Measurements from ENCODE around the gene LINC00237.

Gene LINC00237

DNA sequence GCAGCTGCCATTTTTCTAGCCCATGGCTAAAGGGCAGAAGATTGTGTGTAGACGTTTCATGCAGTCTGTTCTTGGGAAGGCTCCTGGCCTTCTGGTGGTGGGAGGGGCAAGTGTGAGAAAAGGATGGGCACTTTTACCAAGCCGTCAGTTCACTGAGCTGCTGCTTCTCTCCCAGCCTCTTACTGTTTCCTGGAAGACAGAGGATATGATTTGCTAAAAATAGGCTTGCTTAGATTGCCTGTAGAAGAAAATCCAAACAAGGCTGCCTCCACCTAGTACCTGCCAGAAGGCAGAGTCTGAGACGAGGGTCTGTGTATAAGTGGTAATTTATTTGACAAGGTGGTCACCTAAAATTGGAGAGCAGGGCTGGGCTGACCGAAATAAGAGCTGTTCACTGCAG is 27.2 kb upstream of the LINC00237 start:
- H3K27ac ChIP-seq (replicated peaks), result no peak overlapping the region
- no peak for DNase-seq (ENCODE audit: low read depth in 1 of 2, low spot score in 1 of 2)
- TF ChIP-seq POLR2AphosphoS5 (IDR thresholded peaks at IDR 0.05; ENCODE audit: low read depth) (no peak), SPI1 (IDR thresholded peaks at IDR 0.05; ENCODE audit: borderline replicate concordance, low read depth) (no peak), GABPA (IDR thresholded peaks at IDR 0.05; ENCODE audit: low read depth) (no peak)
- TF ChIP-seq, protein P1, sequence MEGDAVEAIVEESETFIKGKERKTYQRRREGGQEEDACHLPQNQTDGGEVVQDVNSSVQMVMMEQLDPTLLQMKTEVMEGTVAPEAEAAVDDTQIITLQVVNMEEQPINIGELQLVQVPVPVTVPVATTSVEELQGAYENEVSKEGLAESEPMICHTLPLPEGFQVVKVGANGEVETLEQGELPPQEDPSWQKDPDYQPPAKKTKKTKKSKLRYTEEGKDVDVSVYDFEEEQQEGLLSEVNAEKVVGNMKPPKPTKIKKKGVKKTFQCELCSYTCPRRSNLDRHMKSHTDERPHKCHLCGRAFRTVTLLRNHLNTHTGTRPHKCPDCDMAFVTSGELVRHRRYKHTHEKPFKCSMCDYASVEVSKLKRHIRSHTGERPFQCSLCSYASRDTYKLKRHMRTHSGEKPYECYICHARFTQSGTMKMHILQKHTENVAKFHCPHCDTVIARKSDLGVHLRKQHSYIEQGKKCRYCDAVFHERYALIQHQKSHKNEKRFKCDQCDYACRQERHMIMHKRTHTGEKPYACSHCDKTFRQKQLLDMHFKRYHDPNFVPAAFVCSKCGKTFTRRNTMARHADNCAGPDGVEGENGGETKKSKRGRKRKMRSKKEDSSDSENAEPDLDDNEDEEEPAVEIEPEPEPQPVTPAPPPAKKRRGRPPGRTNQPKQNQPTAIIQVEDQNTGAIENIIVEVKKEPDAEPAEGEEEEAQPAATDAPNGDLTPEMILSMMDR (IDR thresholded peaks at IDR 0.05; ENCODE audit: insufficient read depth, low read length), result no peak
- TF ChIP-seq, protein P2, sequence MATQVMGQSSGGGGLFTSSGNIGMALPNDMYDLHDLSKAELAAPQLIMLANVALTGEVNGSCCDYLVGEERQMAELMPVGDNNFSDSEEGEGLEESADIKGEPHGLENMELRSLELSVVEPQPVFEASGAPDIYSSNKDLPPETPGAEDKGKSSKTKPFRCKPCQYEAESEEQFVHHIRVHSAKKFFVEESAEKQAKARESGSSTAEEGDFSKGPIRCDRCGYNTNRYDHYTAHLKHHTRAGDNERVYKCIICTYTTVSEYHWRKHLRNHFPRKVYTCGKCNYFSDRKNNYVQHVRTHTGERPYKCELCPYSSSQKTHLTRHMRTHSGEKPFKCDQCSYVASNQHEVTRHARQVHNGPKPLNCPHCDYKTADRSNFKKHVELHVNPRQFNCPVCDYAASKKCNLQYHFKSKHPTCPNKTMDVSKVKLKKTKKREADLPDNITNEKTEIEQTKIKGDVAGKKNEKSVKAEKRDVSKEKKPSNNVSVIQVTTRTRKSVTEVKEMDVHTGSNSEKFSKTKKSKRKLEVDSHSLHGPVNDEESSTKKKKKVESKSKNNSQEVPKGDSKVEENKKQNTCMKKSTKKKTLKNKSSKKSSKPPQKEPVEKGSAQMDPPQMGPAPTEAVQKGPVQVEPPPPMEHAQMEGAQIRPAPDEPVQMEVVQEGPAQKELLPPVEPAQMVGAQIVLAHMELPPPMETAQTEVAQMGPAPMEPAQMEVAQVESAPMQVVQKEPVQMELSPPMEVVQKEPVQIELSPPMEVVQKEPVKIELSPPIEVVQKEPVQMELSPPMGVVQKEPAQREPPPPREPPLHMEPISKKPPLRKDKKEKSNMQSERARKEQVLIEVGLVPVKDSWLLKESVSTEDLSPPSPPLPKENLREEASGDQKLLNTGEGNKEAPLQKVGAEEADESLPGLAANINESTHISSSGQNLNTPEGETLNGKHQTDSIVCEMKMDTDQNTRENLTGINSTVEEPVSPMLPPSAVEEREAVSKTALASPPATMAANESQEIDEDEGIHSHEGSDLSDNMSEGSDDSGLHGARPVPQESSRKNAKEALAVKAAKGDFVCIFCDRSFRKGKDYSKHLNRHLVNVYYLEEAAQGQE (IDR thresholded peaks at IDR 0.05; ENCODE audit: insufficient replicate concordance, low read depth), result no peak
- no peaks in the 10 kb centered on the region for H3K27me3 ChIP-seq (ENCODE audit: insufficient read depth, poor library complexity, severe bottlenecking)
- no peak overlapping the region for H3K4me3 ChIP-seq (replicated peaks; ENCODE audit: insufficient read depth, low read length)

- Histone ChIP-seq H3K27ac (replicated peaks) (no peak overlapping the region), H3K27me3 (ENCODE audit: insufficient read depth, poor library complexity, severe bottlenecking) (no peaks in the 10 kb centered on the region), H3K4me3 (replicated peaks; ENCODE audit: insufficient read depth, low read length) (no peak overlapping the region)
- TF ChIP-seq, protein P2 (IDR thresholded peaks at IDR 0.05; ENCODE audit: insufficient replicate concordance, low read depth), result no peak
- no peak for TF ChIP-seq POLR2AphosphoS5 (IDR thresholded peaks at IDR 0.05; ENCODE audit: low read depth)
- TF ChIP-seq, protein P1 (IDR thresholded peaks at IDR 0.05; ENCODE audit: insufficient read depth, low read length), result no peak
- TF ChIP-seq GABPA (IDR thresholded peaks at IDR 0.05; ENCODE audit: low read depth), result no peak
- no peak for TF ChIP-seq SPI1 (IDR thresholded peaks at IDR 0.05; ENCODE audit: borderline replicate concordance, low read depth)
- DNase-seq (ENCODE audit: low read depth in 1 of 2, low spot score in 1 of 2), result no peak
These were observed 23.7 kb upstream of the LINC00237 start for GRCh38 chr20:21129861-21130260.

DNA sequence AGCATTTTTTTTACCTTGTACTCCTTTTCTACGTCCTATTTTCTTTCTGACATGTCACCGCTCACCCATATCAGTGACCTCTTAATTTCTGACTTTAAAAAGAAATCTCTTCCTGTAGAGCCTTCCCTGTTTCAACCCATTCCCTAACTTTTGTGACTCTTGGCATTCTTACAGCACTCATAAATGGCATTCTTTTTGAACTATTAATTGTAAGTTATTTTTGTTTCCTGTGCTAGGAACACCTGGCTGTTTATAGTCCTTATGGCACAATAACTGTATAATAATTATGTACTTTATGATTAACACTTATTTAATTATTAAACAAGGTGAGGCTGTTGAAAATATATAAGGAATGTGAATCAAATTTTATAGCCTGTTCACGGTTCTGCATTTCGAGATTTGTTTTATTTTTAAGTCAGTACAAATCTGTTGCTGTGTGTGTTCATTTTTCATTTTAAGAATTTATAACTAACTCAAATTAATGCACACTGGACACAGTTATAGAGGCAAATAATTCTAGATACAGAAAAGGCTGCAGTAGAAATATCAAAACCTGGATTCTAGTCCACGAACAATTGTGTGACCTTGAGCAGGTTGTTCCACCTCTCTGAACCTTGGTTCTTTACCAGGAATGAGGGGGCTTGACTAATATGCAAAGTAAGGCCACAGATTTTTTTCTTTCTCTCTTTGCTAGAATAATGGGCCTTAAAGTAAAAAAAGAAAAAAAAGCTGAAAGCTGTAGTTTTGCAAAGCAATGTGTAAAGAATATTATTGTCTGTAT is 21.2 kb upstream of the LINC00237 start:
- DNase-seq (ENCODE audit: low read depth in 1 of 2, low spot score in 1 of 2), result no peak
- Histone ChIP-seq H3K27me3 (ENCODE audit: insufficient read depth, poor library complexity, severe bottlenecking) (no peaks in the 10 kb centered on the region), H3K27ac (replicated peaks) (no peak overlapping the region), H3K4me3 (replicated peaks; ENCODE audit: insufficient read depth, low read length) (no peak overlapping the region)
- TF ChIP-seq, protein P2 (IDR thresholded peaks at IDR 0.05; ENCODE audit: insufficient replicate concordance, low read depth), result no peak
- TF ChIP-seq POLR2AphosphoS5 (IDR thresholded peaks at IDR 0.05; ENCODE audit: low read depth), result no peak
- TF ChIP-seq, protein P1 (IDR thresholded peaks at IDR 0.05; ENCODE audit: insufficient read depth, low read length), result no peak
- TF ChIP-seq GABPA (IDR thresholded peaks at IDR 0.05; ENCODE audit: low read depth), result no peak
- no peak for TF ChIP-seq SPI1 (IDR thresholded peaks at IDR 0.05; ENCODE audit: borderline replicate concordance, low read depth)
